Measurements from ENCODE around the gene ARHGAP23. TPM values are rescaled to one million over a fixed set of nuclear protein-coding genes. Genes with fewer than 3 reads are reported as not detected.

Gene ARHGAP23
- total and polyA plus RNA-seq, 2 donors (not counting 1 experiment from before 2014, with no cell fraction given): 28.1 to 41.1 TPM

GRCh38 chr17:38397227-38397626 is 31.0 kb upstream of the ARHGAP23 start:
- Histone ChIP-seq H3K4me1 (ENCODE audit: control insufficient read depth, extremely low read depth, insufficient read depth, low read length) (no peaks in the 10 kb centered on the region), H3K27me3 (ENCODE audit: control insufficient read depth, insufficient read depth, low read length) (no peaks in the 10 kb centered on the region), H3K27ac (ENCODE audit: insufficient read depth, low read length) (no peak overlapping the region), H3K9ac (ENCODE audit: insufficient read depth, low read length) (no peak overlapping the region), H3K9me3 (ENCODE audit: control insufficient read depth, insufficient read depth, low read depth, low read length) (no peaks in the 10 kb centered on the region), H3K4me3 (replicated peaks in 1 of 4; ENCODE audit: control extremely low read depth in 1 of 4, insufficient read depth in 1 of 4, low read depth in 3 of 4, low read length in 4 of 4) (no peak overlapping the region), H3K36me3 (ENCODE audit: control insufficient read depth, insufficient read depth, low read length) (peaks cover 10% of the 10 kb centered on the region), H3K4me2 (ENCODE audit: extremely low read depth, insufficient read depth, low read length) (no peak overlapping the region), H2AFZ (ENCODE audit: low read length) (no peak overlapping the region), H4K20me1 (ENCODE audit: control insufficient read depth, extremely low read depth, insufficient read depth, low read length) (no peaks in the 10 kb centered on the region), H3K79me2 (ENCODE audit: control insufficient read depth, insufficient read depth, low read length) (no peaks in the 10 kb centered on the region)
- TF ChIP-seq CTCF (conservative IDR thresholded peaks at IDR 0.05 in 1 of 2, IDR thresholded peaks at IDR 0.05 in 1 of 2; ENCODE audit: low read depth in 1 of 2, low read length in 2 of 2) (no peak), EZH2 (IDR thresholded peaks at IDR 0.05; ENCODE audit: low read length, missing control alignments) (no peak)
- no peak for DNase-seq (ENCODE audit: low read depth in 2 of 2)

GRCh38 chr17:38400286-38400685 is 28.0 kb upstream of the ARHGAP23 start:
- H3K27me3 ChIP-seq (ENCODE audit: control insufficient read depth, insufficient read depth, low read length): no peaks in the 10 kb centered on the region
- H3K4me3 ChIP-seq (replicated peaks in 1 of 4; ENCODE audit: control extremely low read depth in 1 of 4, insufficient read depth in 1 of 4, low read depth in 3 of 4, low read length in 4 of 4): no peak overlapping the region
- no peak for DNase-seq (ENCODE audit: low read depth in 2 of 2)
- no peaks in the 10 kb centered on the region for H3K79me2 ChIP-seq (ENCODE audit: control insufficient read depth, insufficient read depth, low read length)
- no peak overlapping the region for H3K9ac ChIP-seq (ENCODE audit: insufficient read depth, low read length)
- H3K4me2 ChIP-seq (ENCODE audit: extremely low read depth, insufficient read depth, low read length): no peak overlapping the region
- no peaks in the 10 kb centered on the region for H3K4me1 ChIP-seq (ENCODE audit: control insufficient read depth, extremely low read depth, insufficient read depth, low read length)
- H3K9me3 ChIP-seq (ENCODE audit: control insufficient read depth, insufficient read depth, low read depth, low read length): no peaks in the 10 kb centered on the region
- TF ChIP-seq EZH2 (IDR thresholded peaks at IDR 0.05; ENCODE audit: low read length, missing control alignments) (no peak), CTCF (conservative IDR thresholded peaks at IDR 0.05 in 1 of 2, IDR thresholded peaks at IDR 0.05 in 1 of 2; ENCODE audit: low read depth in 1 of 2, low read length in 2 of 2) (no peak)
- no peak overlapping the region for H3K27ac ChIP-seq (ENCODE audit: insufficient read depth, low read length)
- H2AFZ ChIP-seq (ENCODE audit: low read length): no peak overlapping the region
- no peaks in the 10 kb centered on the region for H4K20me1 ChIP-seq (ENCODE audit: control insufficient read depth, extremely low read depth, insufficient read depth, low read length)
- H3K36me3 ChIP-seq (ENCODE audit: control insufficient read depth, insufficient read depth, low read length): peaks cover 10% of the 10 kb centered on the region

GRCh38 chr17:38401459-38401858 is 26.8 kb upstream of the ARHGAP23 start:
- Histone ChIP-seq H3K27me3 (ENCODE audit: control insufficient read depth, insufficient read depth, low read length) (no peaks in the 10 kb centered on the region), H3K4me1 (ENCODE audit: control insufficient read depth, extremely low read depth, insufficient read depth, low read length) (no peaks in the 10 kb centered on the region)

More at GRCh38 chr17:38401459-38401858, 26.8 kb upstream of the ARHGAP23 start:
- no peak for TF ChIP-seq CTCF (conservative IDR thresholded peaks at IDR 0.05 in 1 of 2, IDR thresholded peaks at IDR 0.05 in 1 of 2; ENCODE audit: low read depth in 1 of 2, low read length in 2 of 2)
- no peak for TF ChIP-seq EZH2 (IDR thresholded peaks at IDR 0.05; ENCODE audit: low read length, missing control alignments)
- H3K4me2 ChIP-seq (ENCODE audit: extremely low read depth, insufficient read depth, low read length): no peak overlapping the region
- H4K20me1 ChIP-seq (ENCODE audit: control insufficient read depth, extremely low read depth, insufficient read depth, low read length): no peaks in the 10 kb centered on the region
- DNase-seq (ENCODE audit: low read depth in 2 of 2): no peak
- no peaks in the 10 kb centered on the region for H3K9me3 ChIP-seq (ENCODE audit: control insufficient read depth, insufficient read depth, low read depth, low read length)
- H3K79me2 ChIP-seq (ENCODE audit: control insufficient read depth, insufficient read depth, low read length): no peaks in the 10 kb centered on the region
- H2AFZ ChIP-seq (ENCODE audit: low read length): no peak overlapping the region
- H3K4me3 ChIP-seq (replicated peaks in 1 of 4; ENCODE audit: control extremely low read depth in 1 of 4, insufficient read depth in 1 of 4, low read depth in 3 of 4, low read length in 4 of 4): no peak overlapping the region
- peaks cover 5% of the 10 kb centered on the region for H3K36me3 ChIP-seq (ENCODE audit: control insufficient read depth, insufficient read depth, low read length)
- no peak overlapping the region for H3K9ac ChIP-seq (ENCODE audit: insufficient read depth, low read length)
- no peak overlapping the region for H3K27ac ChIP-seq (ENCODE audit: insufficient read depth, low read length)
